ENCODE data around the gene GPR152. TPM values are rescaled to one million over a fixed set of nuclear protein-coding genes. Genes with fewer than 3 reads are reported as not detected.

GPR152 gene
- total RNA-seq, 2 donors from 2014 or later = not detected

DNA sequence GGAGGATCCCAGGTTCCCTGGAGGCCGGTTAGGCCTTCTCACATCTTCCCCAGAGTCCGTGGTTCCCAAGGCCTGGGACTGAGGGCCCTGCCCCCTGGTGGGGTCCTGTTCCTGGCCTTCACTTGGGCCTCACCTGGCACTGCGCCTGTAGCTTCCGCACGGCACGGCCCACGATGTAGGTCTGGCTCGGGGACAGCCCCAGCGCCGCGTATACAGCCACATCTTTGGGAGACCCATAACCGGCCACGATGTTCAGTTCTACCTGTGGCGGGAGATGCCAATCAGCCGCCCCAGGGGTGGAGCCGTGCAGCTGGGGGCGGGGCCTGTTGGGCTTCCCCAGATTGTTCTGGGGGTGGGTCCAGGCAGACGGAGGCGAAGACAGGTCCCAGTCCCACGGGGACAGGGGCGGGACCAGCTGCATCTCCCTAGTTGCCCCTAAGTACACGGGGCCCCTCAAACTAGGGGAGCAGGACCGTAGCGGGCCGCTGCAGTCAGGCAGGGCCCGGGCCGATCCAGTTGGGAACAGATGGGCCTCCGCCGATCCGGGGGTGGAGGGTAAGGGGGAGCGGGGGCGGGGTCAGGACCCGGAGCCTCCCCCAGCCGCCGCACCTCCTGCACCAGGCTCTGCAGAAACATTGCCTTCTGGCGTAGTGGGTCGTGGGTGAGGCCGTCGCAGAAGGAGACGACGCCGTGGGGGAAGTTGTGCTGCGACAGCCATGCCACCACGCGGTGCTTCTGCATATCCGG, 40.4 kb upstream of the GPR152 start:
- H3K36me3 Mint-ChIP-seq (ENCODE audit: low read depth) = peaks cover 31% of the 10 kb centered on the region
- Histone ChIP-seq H3K9ac (ENCODE audit: extremely low read depth, low read length, poor library complexity, severe bottlenecking) (no peak overlapping the region), H3K36me3 (ENCODE audit: control insufficient read depth, insufficient read depth, low read length) (peaks cover 11% of the 10 kb centered on the region), H3K9me3 (ENCODE audit: control insufficient read depth, low read length) (no peaks in the 10 kb centered on the region), H3K4me3 (ENCODE audit: low read length) (no peak overlapping the region), H3K27me3 (ENCODE audit: control insufficient read depth, insufficient read depth, low read length, poor library complexity, severe bottlenecking) (no peaks in the 10 kb centered on the region), H3K27ac (ENCODE audit: low read depth, low read length) (no peak overlapping the region), H3K4me1 (ENCODE audit: control insufficient read depth, insufficient read depth, low read length) (no peaks in the 10 kb centered on the region)
- no peak overlapping the region for H3K4me3 Mint-ChIP-seq
- H3K27ac Mint-ChIP-seq = peak overlapping the region; percentile 39
- no peaks in the 10 kb centered on the region for H3K9me3 Mint-ChIP-seq
- DNase-seq = peak; percentile 80
- H3K4me1 Mint-ChIP-seq = no peaks in the 10 kb centered on the region
- WGBS, 2 experiments (ENCODE audit: insufficient coverage in 1 of 2, insufficient read length in 1 of 2) = 92 to 94% methylated on average over 35 to 46 of the region's 46 CpGs
- no peaks in the 10 kb centered on the region for H3K27me3 Mint-ChIP-seq (ENCODE audit: insufficient read depth)
- TF ChIP-seq, protein P1, sequence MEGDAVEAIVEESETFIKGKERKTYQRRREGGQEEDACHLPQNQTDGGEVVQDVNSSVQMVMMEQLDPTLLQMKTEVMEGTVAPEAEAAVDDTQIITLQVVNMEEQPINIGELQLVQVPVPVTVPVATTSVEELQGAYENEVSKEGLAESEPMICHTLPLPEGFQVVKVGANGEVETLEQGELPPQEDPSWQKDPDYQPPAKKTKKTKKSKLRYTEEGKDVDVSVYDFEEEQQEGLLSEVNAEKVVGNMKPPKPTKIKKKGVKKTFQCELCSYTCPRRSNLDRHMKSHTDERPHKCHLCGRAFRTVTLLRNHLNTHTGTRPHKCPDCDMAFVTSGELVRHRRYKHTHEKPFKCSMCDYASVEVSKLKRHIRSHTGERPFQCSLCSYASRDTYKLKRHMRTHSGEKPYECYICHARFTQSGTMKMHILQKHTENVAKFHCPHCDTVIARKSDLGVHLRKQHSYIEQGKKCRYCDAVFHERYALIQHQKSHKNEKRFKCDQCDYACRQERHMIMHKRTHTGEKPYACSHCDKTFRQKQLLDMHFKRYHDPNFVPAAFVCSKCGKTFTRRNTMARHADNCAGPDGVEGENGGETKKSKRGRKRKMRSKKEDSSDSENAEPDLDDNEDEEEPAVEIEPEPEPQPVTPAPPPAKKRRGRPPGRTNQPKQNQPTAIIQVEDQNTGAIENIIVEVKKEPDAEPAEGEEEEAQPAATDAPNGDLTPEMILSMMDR (conservative IDR thresholded peaks at IDR 0.05) = peak; percentile 21

DNA sequence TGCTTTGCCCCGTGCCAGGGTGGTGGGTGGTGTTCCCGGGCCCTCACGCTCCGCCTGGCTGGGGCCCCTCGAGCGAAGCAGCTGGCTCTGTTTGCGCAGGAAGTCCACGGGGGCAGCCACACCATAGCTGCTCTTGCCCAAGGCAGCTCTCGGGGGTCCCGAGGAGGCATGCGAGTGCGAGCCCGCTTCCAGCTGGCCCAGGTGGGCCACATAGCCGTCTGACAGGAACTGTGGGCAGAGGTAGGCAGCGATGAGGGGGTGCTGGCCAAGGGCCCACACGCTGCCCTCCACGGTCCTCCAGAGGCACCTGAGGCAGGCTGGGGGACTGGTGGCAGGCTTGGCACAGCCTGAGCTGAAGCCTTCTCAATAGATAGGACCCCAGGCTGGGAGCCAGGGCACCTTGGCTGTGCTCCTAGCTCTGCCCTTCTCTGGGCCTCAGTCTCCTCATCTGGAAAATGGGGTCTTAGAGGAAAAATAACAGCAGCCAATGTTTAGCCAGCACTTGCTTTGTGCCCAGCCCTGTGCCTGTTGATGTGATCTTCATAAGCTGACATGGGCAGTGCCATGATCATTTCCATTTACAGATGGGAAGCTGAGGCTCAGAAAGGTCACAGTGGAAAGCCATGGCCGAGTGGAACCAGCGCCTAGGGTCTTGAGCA, 39.7 kb upstream of the GPR152 start:
- WGBS, 2 experiments (ENCODE audit: insufficient coverage in 1 of 2, insufficient read length in 1 of 2) = 93 to 98% methylated on average over 14 to 19 of the region's 19 CpGs
- Mint-ChIP-seq H3K4me1 (no peaks in the 10 kb centered on the region), H3K27me3 (ENCODE audit: insufficient read depth) (no peaks in the 10 kb centered on the region), H3K4me3 (no peak overlapping the region), H3K9me3 (no peaks in the 10 kb centered on the region), H3K27ac (no peak overlapping the region), H3K36me3 (ENCODE audit: low read depth) (peaks cover 34% of the 10 kb centered on the region)
- TF ChIP-seq, protein P1 (conservative IDR thresholded peaks at IDR 0.05) = no peak
- Histone ChIP-seq H3K4me1 (ENCODE audit: control insufficient read depth, insufficient read depth, low read length) (no peaks in the 10 kb centered on the region), H3K9ac (ENCODE audit: extremely low read depth, low read length, poor library complexity, severe bottlenecking) (no peak overlapping the region), H3K4me3 (ENCODE audit: low read length) (no peak overlapping the region), H3K9me3 (ENCODE audit: control insufficient read depth, low read length) (no peaks in the 10 kb centered on the region), H3K27me3 (ENCODE audit: control insufficient read depth, insufficient read depth, low read length, poor library complexity, severe bottlenecking) (no peaks in the 10 kb centered on the region), H3K36me3 (ENCODE audit: control insufficient read depth, insufficient read depth, low read length) (peaks cover 11% of the 10 kb centered on the region), H3K27ac (ENCODE audit: low read depth, low read length) (no peak overlapping the region)
- DNase-seq = no peak

DNA sequence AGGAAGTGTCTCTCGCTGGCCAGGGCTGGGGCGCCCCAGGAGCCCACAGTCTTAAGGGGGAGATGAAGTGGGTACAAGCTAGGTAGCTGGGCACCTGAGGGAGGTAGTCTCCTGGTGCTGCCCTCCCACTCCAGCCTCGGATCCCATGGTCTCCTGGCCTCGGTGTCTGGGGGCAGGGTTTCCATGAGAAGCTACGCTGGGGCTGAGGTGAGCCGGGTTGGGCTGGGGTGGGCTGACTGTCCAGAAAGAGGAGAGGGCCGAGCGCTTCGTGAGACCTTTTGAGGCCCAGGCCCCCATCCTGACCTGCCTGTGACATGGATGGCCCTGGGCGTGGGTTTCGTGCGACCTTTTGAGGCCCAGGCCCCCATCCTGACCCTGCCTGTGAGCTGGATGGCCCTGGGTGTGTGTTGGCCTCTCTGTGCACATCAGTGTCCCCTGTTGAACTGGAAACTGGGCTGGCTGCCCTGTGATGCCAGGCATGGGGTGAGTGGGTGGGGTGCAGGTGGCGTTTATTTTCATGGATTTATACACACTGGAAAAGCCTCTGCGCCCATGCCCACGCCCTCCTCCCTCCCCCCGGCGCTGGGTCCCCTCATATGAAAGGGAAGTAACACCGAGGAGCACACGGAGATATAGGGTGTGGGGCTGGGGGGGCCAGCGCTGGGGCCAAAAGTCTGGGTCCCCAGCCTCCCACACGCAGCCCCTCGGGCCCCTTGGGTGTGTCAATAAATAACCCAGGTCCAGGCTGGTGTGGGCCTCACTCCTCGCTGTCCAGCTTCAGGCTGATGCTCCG, 38.9 kb upstream of the GPR152 start:
- DNase-seq = peak; percentile 36
- TF ChIP-seq, protein P1 (conservative IDR thresholded peaks at IDR 0.05) = no peak
- no peak overlapping the region for H3K4me3 ChIP-seq (ENCODE audit: low read length)
- Mint-ChIP-seq H3K9me3 (no peaks in the 10 kb centered on the region), H3K27ac (no peak overlapping the region), H3K27me3 (ENCODE audit: insufficient read depth) (no peaks in the 10 kb centered on the region), H3K36me3 (ENCODE audit: low read depth) (peaks cover 34% of the 10 kb centered on the region), H3K4me3 (no peak overlapping the region), H3K4me1 (no peaks in the 10 kb centered on the region)
- H3K4me1 ChIP-seq (ENCODE audit: control insufficient read depth, insufficient read depth, low read length) = no peaks in the 10 kb centered on the region
- no peak overlapping the region for H3K9ac ChIP-seq (ENCODE audit: extremely low read depth, low read length, poor library complexity, severe bottlenecking)
- H3K27me3 ChIP-seq (ENCODE audit: control insufficient read depth, insufficient read depth, low read length, poor library complexity, severe bottlenecking) = no peaks in the 10 kb centered on the region
- no peaks in the 10 kb centered on the region for H3K9me3 ChIP-seq (ENCODE audit: control insufficient read depth, low read length)
- WGBS, 2 experiments (ENCODE audit: insufficient coverage in 1 of 2, insufficient read length in 1 of 2) = 89 to 95% methylated on average over 6 to 24 of the region's 24 CpGs
- no peak overlapping the region for H3K27ac ChIP-seq (ENCODE audit: low read depth, low read length)
- H3K36me3 ChIP-seq (ENCODE audit: control insufficient read depth, insufficient read depth, low read length) = peaks cover 11% of the 10 kb centered on the region

Measured in endodermal cell (in vitro differentiated cells).